ENCODE results near the gene MAD1L1. TPM values are rescaled to one million over a fixed set of nuclear protein-coding genes. Genes with fewer than 3 reads are reported as not detected.

Gene MAD1L1
- total RNA-seq, 1 donor = 57.9 TPM

- no peak for DNase-seq (ENCODE audit: low read depth in 2 of 3, low spot score in 2 of 3)
Measured at GRCh38 chr7:1798191-1798590, 434.6 kb downstream of the MAD1L1 start.

DNA sequence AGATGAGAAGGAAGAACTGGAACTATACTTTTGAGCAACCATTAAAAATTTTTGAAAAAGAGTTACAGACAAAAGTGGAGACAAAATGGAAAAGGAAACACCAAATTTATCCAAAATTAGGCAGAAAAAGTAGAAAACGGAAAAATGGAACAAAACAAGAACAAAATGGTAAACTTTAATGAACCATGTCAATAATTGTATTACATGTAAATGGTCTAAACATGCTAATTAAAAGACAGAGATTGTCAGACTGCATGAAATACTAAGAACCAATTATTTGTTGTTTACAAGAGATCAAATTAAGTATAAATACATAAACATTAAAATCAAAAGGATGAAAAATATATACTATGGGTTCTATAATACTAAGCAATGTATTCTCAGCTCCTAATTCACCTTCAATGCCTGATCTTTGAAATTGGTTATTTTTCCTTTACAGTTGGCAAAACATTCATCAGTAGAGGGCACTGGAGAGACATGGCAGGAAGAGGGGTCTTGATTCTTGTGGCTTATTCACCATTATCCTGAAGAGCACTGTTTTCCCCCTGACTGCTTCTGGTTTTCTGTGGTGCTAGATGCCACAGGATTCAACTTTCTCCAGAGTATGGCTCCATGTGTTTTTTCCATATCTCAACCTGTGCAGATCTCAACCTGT is 437.7 kb downstream of the MAD1L1 start:
- DNase-seq (ENCODE audit: low read depth in 2 of 3, low spot score in 2 of 3) = no peak

DNA sequence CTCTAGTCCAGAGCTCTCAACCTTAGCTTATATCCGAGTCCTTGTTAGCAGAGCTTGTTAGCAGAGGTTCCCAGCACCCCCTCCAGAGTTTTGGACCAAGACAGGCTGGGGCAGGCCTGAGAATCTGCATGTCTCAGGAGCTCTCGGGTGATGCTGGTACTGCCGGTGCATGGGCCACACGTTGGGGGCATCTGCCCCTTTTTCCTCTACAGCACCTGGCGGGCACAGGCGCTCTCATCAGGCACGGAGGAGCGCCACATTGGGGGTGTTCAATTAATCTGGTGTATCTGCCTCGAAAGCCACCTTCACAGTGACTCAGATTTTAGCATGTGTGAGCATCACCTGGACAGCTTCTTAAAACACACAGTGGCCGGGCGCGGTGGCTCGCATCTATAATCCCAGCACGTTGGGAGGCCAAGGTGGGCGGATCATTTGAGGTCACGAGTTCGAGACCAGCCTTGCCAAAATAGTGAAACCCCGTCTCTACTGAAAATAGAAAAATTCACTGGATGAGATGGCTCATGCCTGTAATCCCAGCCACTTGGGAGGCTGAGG is 445.0 kb downstream of the MAD1L1 start:
- no peak for DNase-seq (ENCODE audit: low read depth in 2 of 3, low spot score in 2 of 3)

GRCh38 chr7:1787241-1787640 is 445.5 kb downstream of the MAD1L1 start:
- no peak for DNase-seq (ENCODE audit: low read depth in 2 of 3, low spot score in 2 of 3)

GRCh38 chr7:1785839-1786238 is 446.9 kb downstream of the MAD1L1 start:
- DNase-seq (ENCODE audit: low read depth in 2 of 3, low spot score in 2 of 3) = no peak

DNA sequence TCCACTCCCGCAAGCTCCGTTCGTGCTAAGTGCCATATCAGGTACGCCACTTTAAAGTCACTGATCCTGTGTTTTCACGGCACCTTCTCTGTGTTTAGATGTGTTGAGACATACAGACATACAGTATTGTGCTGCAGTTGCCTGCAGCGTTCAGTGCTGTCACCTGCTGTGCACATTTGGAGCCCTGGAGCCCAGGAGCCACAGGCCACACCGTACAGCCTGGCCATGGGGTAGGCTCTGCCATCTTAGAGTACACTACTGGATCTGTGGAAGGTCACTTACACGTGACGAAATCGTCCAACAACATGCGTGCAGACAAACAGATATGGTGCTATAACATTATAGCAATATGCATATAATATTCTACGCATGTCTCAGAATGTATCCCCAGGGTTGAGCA is 451.4 kb downstream of the MAD1L1 start:
- no peak for DNase-seq (ENCODE audit: low read depth in 2 of 3, low spot score in 2 of 3)

DNA sequence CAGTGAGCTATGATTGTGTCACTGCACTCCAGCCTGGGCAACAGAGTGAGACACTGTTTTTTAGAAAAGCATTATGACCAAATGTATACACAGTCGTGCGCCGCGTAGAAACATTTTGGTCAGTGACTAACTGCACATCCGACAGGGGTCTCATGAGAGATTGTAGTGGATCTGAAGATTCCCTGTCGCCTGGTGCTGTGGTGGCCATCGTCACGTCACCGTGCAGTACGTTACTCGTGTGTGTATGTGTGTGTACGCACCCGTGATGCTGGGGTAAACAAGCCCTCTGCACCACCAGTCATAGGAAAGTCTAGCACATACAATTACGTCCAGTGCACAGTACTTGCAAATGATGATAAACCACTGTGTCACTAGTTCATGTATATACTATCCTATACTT is 453.3 kb downstream of the MAD1L1 start:
- no peak for DNase-seq (ENCODE audit: low read depth in 2 of 3, low spot score in 2 of 3)

- no peak for DNase-seq (ENCODE audit: low read depth in 2 of 3, low spot score in 2 of 3)
Measured at GRCh38 chr7:1777122-1777521, 455.6 kb downstream of the MAD1L1 start.

DNA sequence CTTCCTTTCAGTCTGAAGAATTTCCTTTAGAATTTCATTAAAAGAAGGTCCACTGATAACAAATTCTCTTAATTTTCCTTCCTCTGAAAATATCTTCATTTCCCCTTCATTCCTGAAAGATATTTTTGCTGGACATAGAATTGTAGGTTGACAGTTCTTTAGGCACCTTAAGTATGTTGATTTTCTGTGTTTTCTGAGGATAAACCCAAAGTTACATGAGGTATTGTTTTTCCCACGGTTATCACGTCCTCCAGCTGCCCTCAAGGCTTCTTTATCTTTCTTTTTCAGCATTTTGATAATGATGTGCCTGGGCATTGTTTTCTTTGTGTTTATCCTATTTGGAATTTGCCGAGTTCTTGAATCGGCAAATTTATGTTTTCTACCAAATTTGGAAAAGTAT is 457.4 kb downstream of the MAD1L1 start:
- no peak for DNase-seq (ENCODE audit: low read depth in 2 of 3, low spot score in 2 of 3)

GRCh38 chr7:1770331-1770730 is 462.4 kb downstream of the MAD1L1 start:
- DNase-seq (ENCODE audit: low read depth in 2 of 3, low spot score in 2 of 3) = no peak

- DNase-seq (ENCODE audit: low read depth in 2 of 3, low spot score in 2 of 3) = no peak
Measured at GRCh38 chr7:1769286-1770200, 463.2 kb downstream of the MAD1L1 start.

GRCh38 chr7:1768832-1769231 is 463.9 kb downstream of the MAD1L1 start:
- no peak for DNase-seq (ENCODE audit: low read depth in 2 of 3, low spot score in 2 of 3)

DNA sequence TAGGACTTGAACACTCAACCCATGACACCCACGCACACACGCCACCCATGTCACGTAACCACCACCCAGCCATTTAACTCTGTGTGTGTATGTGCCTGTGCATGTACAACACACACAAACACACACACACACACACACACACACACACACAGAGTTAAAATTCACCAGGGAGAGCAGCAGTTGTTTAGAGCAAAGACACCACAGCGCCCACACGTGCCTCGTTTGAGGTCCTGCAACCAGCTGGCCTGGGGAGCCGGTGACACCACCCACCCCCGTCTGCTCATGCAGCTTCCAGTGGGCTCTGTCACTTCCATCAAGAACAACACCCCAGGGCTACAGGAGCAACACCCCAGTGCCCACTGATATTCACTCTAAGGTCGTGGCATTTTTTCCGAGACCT is 465.2 kb downstream of the MAD1L1 start:
- no peak for DNase-seq (ENCODE audit: low read depth in 2 of 3, low spot score in 2 of 3)

Small RNA genes lying within 50 kb of the gene (small RNA-seq; reads per million reads assigned to genes)
- gene MIR4655 = not detected

Other genes starting within 250 kb of the MAD1L1 start
- 12.7 TPM for gene MRM2, start 9.3 kb upstream of the MAD1L1 start, total RNA-seq
- gene NUDT1, start 9.3 kb upstream of the MAD1L1 start, total RNA-seq = 44.7 TPM
- 5.7 TPM for gene SNX8, start 81.5 kb upstream of the MAD1L1 start, total RNA-seq
- gene EIF3B, start 121.9 kb upstream of the MAD1L1 start, total RNA-seq = 117 TPM
- gene CHST12, start 170.7 kb upstream of the MAD1L1 start, total RNA-seq = 29.6 TPM
- not detected for gene GRIFIN, start 243.5 kb upstream of the MAD1L1 start, total RNA-seq

Measured in hematopoietic multipotent progenitor cell (in vitro differentiated cells).